H9 (cell line): Measurements from ENCODE around the gene ANXA4. TPM values are rescaled to one million over a fixed set of nuclear protein-coding genes. Genes with fewer than 3 reads are reported as not detected.

Experiments used
- DNase-seq: peaks from one replicate; pipeline ENCODE4 v3.0.0-alpha.2; 2017
- H2AFZ ChIP-seq: one replicate; pipeline ENCODE4 v1.6.1; 2013; ENCODE audit warnings: mild to moderate bottlenecking, low read length, control low read depth, moderate library complexity
- H2AK5ac ChIP-seq: 2 replicates; pipeline ENCODE4 v1.6.1; 2013; ENCODE audit warnings: low read length, control low read depth, mixed read lengths; ENCODE audit not compliant: insufficient read length
- H2BK120ac ChIP-seq: one replicate; pipeline ENCODE4 v1.6.1; 2013; ENCODE audit warnings: low read depth, mild to moderate bottlenecking, low read length, control low read depth, inconsistent platforms; ENCODE audit not compliant: poor library complexity, severe bottlenecking
- H2BK12ac ChIP-seq: 2 replicates; pipeline ENCODE4 v1.6.1; 2013; ENCODE audit warnings: low read length, control low read depth, mixed read lengths, low read depth; ENCODE audit not compliant: insufficient read length
- H2BK15ac ChIP-seq: 2 replicates; pipeline ENCODE4 v1.6.1; 2013; ENCODE audit warnings: low read depth, low read length, control low read depth
- H2BK20ac ChIP-seq: one replicate; pipeline ENCODE4 v1.6.1; 2013; ENCODE audit warnings: low read depth, mild to moderate bottlenecking, low read length, control low read depth, inconsistent platforms; ENCODE audit not compliant: poor library complexity, severe bottlenecking
- H2BK5ac ChIP-seq: 2 replicates; pipeline ENCODE4 v1.6.1; 2013; ENCODE audit warnings: low read length, control low read depth, mixed read lengths; ENCODE audit not compliant: insufficient read length
- H3K14ac ChIP-seq: 2 replicates; pipeline ENCODE4 v1.6.1; 2013; ENCODE audit warnings: low read length, control low read depth; ENCODE audit not compliant: insufficient read depth
- H3K18ac ChIP-seq: 2 replicates; pipeline ENCODE4 v1.6.1; 2013; ENCODE audit warnings: low read depth, mild to moderate bottlenecking, mixed read lengths, low read length, control low read depth; ENCODE audit not compliant: insufficient read length
- H3K23ac ChIP-seq: 2 replicates; pipeline ENCODE4 v1.6.1; 2013; ENCODE audit warnings: low read length, control low read depth, mixed read lengths, low read depth; ENCODE audit not compliant: insufficient read length
- H3K23me2 ChIP-seq: 2 replicates; pipeline ENCODE4 v1.6.1; 2013; ENCODE audit warnings: low read depth, mild to moderate bottlenecking, mixed read lengths, low read length, control low read depth; ENCODE audit not compliant: insufficient read length, poor library complexity, severe bottlenecking
- H3K27ac ChIP-seq: 2 replicates; pipeline ENCODE4 v1.5.1; 2013; ENCODE audit warnings: low read length, control low read depth, mixed read lengths, low read depth; ENCODE audit not compliant: insufficient read length
- H3K27me3 ChIP-seq: 2 replicates; pipeline ENCODE4 v1.6.1; 2013; ENCODE audit warnings: low read length, control low read depth, inconsistent platforms; ENCODE audit not compliant: insufficient read depth
- H3K4ac ChIP-seq: 2 replicates; pipeline ENCODE4 v1.6.1; 2013; ENCODE audit warnings: low read depth, mild to moderate bottlenecking, control low read depth, inconsistent platforms, low read length, moderate library complexity
- H3K4me1 ChIP-seq: 2 replicates; pipeline ENCODE4 v1.6.1; 2013; ENCODE audit warnings: low read length, control low read depth, inconsistent platforms; ENCODE audit not compliant: insufficient read depth
- H3K4me2 ChIP-seq: 2 replicates; pipeline ENCODE4 v1.6.1; 2013; ENCODE audit warnings: low read length, control low read depth, mixed read lengths; ENCODE audit not compliant: insufficient read length, insufficient read depth
- H3K56ac ChIP-seq: 2 replicates; pipeline ENCODE4 v1.6.1; 2013; ENCODE audit warnings: low read depth, mild to moderate bottlenecking, mixed read lengths, low read length, control low read depth; ENCODE audit not compliant: insufficient read length
- H3K79me1 ChIP-seq: 2 replicates; pipeline ENCODE4 v1.6.1; 2013; ENCODE audit warnings: low read depth, mild to moderate bottlenecking, moderate library complexity, low read length, control low read depth, inconsistent platforms; ENCODE audit not compliant: insufficient read depth, poor library complexity, severe bottlenecking
- H3K79me2 ChIP-seq: 2 replicates; pipeline ENCODE4 v1.6.1; 2013; ENCODE audit warnings: low read length, control low read depth, inconsistent platforms; ENCODE audit not compliant: insufficient read depth
- H3K9ac ChIP-seq: 2 replicates; pipeline ENCODE4 v1.6.1; 2013; ENCODE audit warnings: low read length, control low read depth, mixed read lengths; ENCODE audit not compliant: insufficient read length; ENCODE audit errors: extremely low read depth
- H3K9me3 ChIP-seq: one replicate; pipeline ENCODE4 v1.6.1; 2013; ENCODE audit warnings: low read depth, low read length, inconsistent platforms; ENCODE audit not compliant: control insufficient read depth
- H3T11ph ChIP-seq: one replicate; pipeline ENCODE4 v1.6.1; 2013; ENCODE audit warnings: mild to moderate bottlenecking, low read length, control low read depth, inconsistent platforms
- H4K20me1 ChIP-seq: one replicate; pipeline ENCODE4 v1.6.1; 2013; ENCODE audit not compliant: control insufficient read depth, insufficient read length, insufficient read depth
- H4K5ac ChIP-seq: 2 replicates; pipeline ENCODE4 v1.6.1; 2013; ENCODE audit warnings: low read depth, mild to moderate bottlenecking, mixed read lengths, low read length, control low read depth; ENCODE audit not compliant: insufficient read length
- H4K8ac ChIP-seq: replicated peaks from 2 replicates; pipeline ENCODE4 v1.6.1; 2013; ENCODE audit warnings: low read length, control low read depth, mixed read lengths, low read depth; ENCODE audit not compliant: insufficient read length
- H4K91ac ChIP-seq: 2 replicates; pipeline ENCODE4 v1.6.1; 2013; ENCODE audit warnings: low read depth, mild to moderate bottlenecking, moderate library complexity, mixed read lengths, low read length, control low read depth; ENCODE audit not compliant: insufficient read length
- H3K27ac Mint-ChIP-seq, 3 experiments: 2 replicates in 2 of 3; 3 replicates in 1 of 3; pipeline ENCODE4 v1.8.0; 2020 to 2021; ENCODE audit warnings: mixed read lengths in 3 of 3, mild to moderate bottlenecking in 1 of 3, moderate library complexity in 1 of 3
- H3K27me3 Mint-ChIP-seq: 2 replicates; pipeline ENCODE4 v1.8.0; 2021; ENCODE audit warnings: low read depth, mild to moderate bottlenecking, moderate library complexity, mixed read lengths
- H3K36me3 Mint-ChIP-seq, 3 experiments: 2 replicates in 2 of 3; 3 replicates in 1 of 3; pipeline ENCODE4 v1.8.0; 2020 to 2021; ENCODE audit warnings: low read depth in 3 of 3, mixed read lengths in 3 of 3; ENCODE audit not compliant: insufficient read depth in 1 of 3
- H3K4me1 Mint-ChIP-seq, 2 experiments: 2 replicates each; pipeline ENCODE4 v1.8.0; 2020; ENCODE audit warnings: mixed read lengths in 2 of 2
- H3K4me3 Mint-ChIP-seq, 2 experiments: 2 replicates in 1 of 2; 3 replicates in 1 of 2; pipeline ENCODE4 v1.8.0; 2020 to 2021; ENCODE audit warnings: mild to moderate bottlenecking in 2 of 2, mixed read lengths in 2 of 2, moderate library complexity in 1 of 2
- H3K9me3 Mint-ChIP-seq, 2 experiments: 2 replicates in 1 of 2; 3 replicates in 1 of 2; pipeline ENCODE4 v1.8.0; 2020; ENCODE audit warnings: mild to moderate bottlenecking in 2 of 2, mixed read lengths in 2 of 2, moderate library complexity in 1 of 2
- CTCF ChIP-seq: fragments of 200-600 bp; sonication (generic); conservative IDR thresholded peaks from 3 replicates; pipeline ENCODE4 v1.8.0; 2021; ENCODE audit warnings: antibody characterized with exemption, mild to moderate bottlenecking
- WGBS: extraction: QIAGEN DNeasy Blood & Tissue Kit; methylation state at CpG from one replicate; pipeline ENCODE4 v1.1.7; 2013; ENCODE audit warnings: missing lambda C conversion rate, low lambda C conversion rate, mixed read lengths; ENCODE audit not compliant: insufficient read length; ENCODE audit errors: extremely low coverage; 5-methylcytosine and 5-hydroxymethylcytosine counted together
- total RNA-seq: library from RNA; stranded (reverse); gene quantifications from 2 replicates; pipeline ENCODE4 v1.2.1, GENCODE V29; 2021

ANXA4 gene
- total RNA-seq, 1 experiment from 2014 or later, result 14.4 TPM

- H4K5ac ChIP-seq, result no peak overlapping the region
- no peak for TF ChIP-seq CTCF
- H3K14ac ChIP-seq, result no peak overlapping the region
- no peaks in the 10 kb centered on the region for H3K79me2 ChIP-seq
- no peak overlapping the region for H3K4ac ChIP-seq
- no peak overlapping the region for H3K9ac ChIP-seq
- no peaks in the 10 kb centered on the region for H4K20me1 ChIP-seq
- no peaks in the 10 kb centered on the region for H3K79me1 ChIP-seq
- H2BK12ac ChIP-seq, result no peak overlapping the region
- no peak for DNase-seq
- H3K27ac Mint-ChIP-seq, result no peak overlapping the region
- no peaks in the 10 kb centered on the region; the same call in 1 of the 2 replicates for H3K27me3 ChIP-seq
- H3K23ac ChIP-seq, result no peak overlapping the region
- H3K9me3 Mint-ChIP-seq, result no peaks in the 10 kb centered on the region
- no peak overlapping the region for H3T11ph ChIP-seq
- H3K23me2 ChIP-seq, result no peaks in the 10 kb centered on the region
- H2BK15ac ChIP-seq, result no peak overlapping the region
- H3K4me2 ChIP-seq, result no peak overlapping the region
- H4K8ac ChIP-seq, result no peak overlapping the region
- no peak overlapping the region for H3K4me3 Mint-ChIP-seq
- no peak overlapping the region for H2AK5ac ChIP-seq
- H3K36me3 Mint-ChIP-seq, result no peaks in the 10 kb centered on the region
- H3K18ac ChIP-seq, result no peak overlapping the region
- WGBS, result no CpG with 5 or more reads among the region's 1 CpG
- H2AFZ ChIP-seq, result no peak overlapping the region
- H3K4me1 ChIP-seq, result peaks cover 3% of the 10 kb centered on the region; the same call in 1 of the 2 replicates
- no peaks in the 10 kb centered on the region for H3K9me3 ChIP-seq
- H2BK20ac ChIP-seq, result no peak overlapping the region
- no peak overlapping the region for H3K27ac ChIP-seq
- H2BK120ac ChIP-seq, result no peak overlapping the region
- peaks cover 19 to 35% of the 10 kb centered on the region in 2 experiments for H3K4me1 Mint-ChIP-seq
- no peaks in the 10 kb centered on the region for H3K27me3 Mint-ChIP-seq
- no peak overlapping the region for H4K91ac ChIP-seq
- no peak overlapping the region for H3K56ac ChIP-seq
- H2BK5ac ChIP-seq, result no peak overlapping the region
Observed at GRCh38 chr2:69796174-69796573, 54.2 kb downstream of the ANXA4 start.
